GM23338 (cell line): ENCODE data around the gene PTPN22. TPM values are rescaled to one million over a fixed set of nuclear protein-coding genes. Genes with fewer than 3 reads are reported as not detected.

Source experiments
- ATAC-seq: fragments of 200-7000 bp; cut with Tn5 transposase; 3 replicates; pipeline ENCODE4 v1.9.1; 2020
- DNase-seq: peaks from one replicate; pipeline ENCODE4 v3.0.0-alpha.2; 2015; ENCODE audit warnings: low spot score
- H2AFZ ChIP-seq: fragments of 200-600 bp; sonication (generic); 2 replicates; pipeline ENCODE4 v1.8.0; 2016; ENCODE audit warnings: antibody characterized with exemption, mild to moderate bottlenecking, moderate library complexity
- H3F3A ChIP-seq: fragments of 200-600 bp; sonication (generic); replicated peaks from 2 replicates; pipeline ENCODE4 v1.8.0; 2017; ENCODE audit warnings: antibody characterized with exemption, mixed run types, low read depth
- H3K27ac ChIP-seq: fragments of 200-600 bp; sonication (generic); 2 replicates; pipeline ENCODE4 v1.6.1; 2016; ENCODE audit warnings: low read depth
- H3K27me3 ChIP-seq: fragments of 200-600 bp; sonication (generic); 2 replicates; pipeline ENCODE4 v1.8.0; 2016; ENCODE audit warnings: mild to moderate bottlenecking, mixed run types, moderate library complexity; ENCODE audit not compliant: insufficient read depth
- H3K36me3 ChIP-seq: fragments of 200-600 bp; sonication (generic); 2 replicates; pipeline ENCODE4 v1.8.0; 2016; ENCODE audit warnings: mild to moderate bottlenecking; ENCODE audit not compliant: insufficient read depth
- H3K4me1 ChIP-seq: fragments of 200-600 bp; sonication (generic); 2 replicates; pipeline ENCODE4 v1.8.0; 2016; ENCODE audit warnings: mild to moderate bottlenecking, moderate library complexity; ENCODE audit not compliant: insufficient read depth
- H3K4me2 ChIP-seq: fragments of 200-600 bp; sonication (generic); 2 replicates; pipeline ENCODE4 v1.7.1; 2017; ENCODE audit warnings: mixed run types
- H3K4me3 ChIP-seq: fragments of 200-600 bp; sonication (generic); 2 replicates; pipeline ENCODE4 v1.6.1; 2016; ENCODE audit warnings: mixed run types
- H3K79me2 ChIP-seq: fragments of 200-600 bp; sonication (generic); replicated peaks from 2 replicates; pipeline ENCODE4 v1.8.0; 2017; ENCODE audit warnings: mild to moderate bottlenecking; ENCODE audit not compliant: insufficient read depth
- H3K9me2 ChIP-seq: fragments of 200-600 bp; sonication (generic); 2 replicates; pipeline ENCODE4 v1.8.0; 2017; ENCODE audit not compliant: insufficient read depth
- H4K20me1 ChIP-seq: fragments of 200-600 bp; sonication (generic); replicated peaks from 2 replicates; pipeline ENCODE4 v1.8.0; 2017; ENCODE audit warnings: mild to moderate bottlenecking; ENCODE audit not compliant: insufficient read depth
- H3K27ac Mint-ChIP-seq: 2 replicates; pipeline ENCODE4 v1.8.0; 2020; ENCODE audit warnings: inconsistent platforms, mild to moderate bottlenecking, moderate library complexity, mixed read lengths
- H3K27me3 Mint-ChIP-seq: 3 replicates; pipeline ENCODE4 v1.8.0; 2022; ENCODE audit warnings: low read depth, mild to moderate bottlenecking, moderate library complexity, mixed read lengths, inconsistent platforms; ENCODE audit not compliant: insufficient read depth, poor library complexity
- H3K36me3 Mint-ChIP-seq: 3 replicates; pipeline ENCODE4 v1.8.0; 2021; ENCODE audit warnings: low read depth, mild to moderate bottlenecking, inconsistent platforms, moderate library complexity, mixed read lengths
- H3K4me1 Mint-ChIP-seq: 3 replicates; pipeline ENCODE4 v1.8.0; 2020; ENCODE audit warnings: mild to moderate bottlenecking, inconsistent platforms, mixed read lengths
- H3K4me3 Mint-ChIP-seq: 3 replicates; pipeline ENCODE4 v1.8.0; 2021; ENCODE audit warnings: moderate library complexity, mild to moderate bottlenecking, inconsistent platforms, mixed read lengths
- H3K9me3 Mint-ChIP-seq: 3 replicates; pipeline ENCODE4 v1.8.0; 2020; ENCODE audit warnings: moderate library complexity, mild to moderate bottlenecking, inconsistent platforms, mixed read lengths
- CREB1 ChIP-seq: fragments of 250-450 bp; sonication (Bioruptor Pico); IDR thresholded peaks from 2 replicates; pipeline ENCODE4 v1.5.0; 2020; ENCODE audit warnings: low read depth, mild to moderate bottlenecking, moderate library complexity
- CTCF ChIP-seq, 2 experiments: fragments of 200-600 bp in 1 of 2; sonication (generic) in 1 of 2; conservative IDR thresholded peaks; 2 replicates each; pipeline versions ENCODE4 v1.5.1 to v1.6.1; 2016 to 2017; ENCODE audit warnings: antibody characterized with exemption in 2 of 2, low read depth in 2 of 2, mild to moderate bottlenecking in 2 of 2, moderate library complexity in 1 of 2
- ETS1 ChIP-seq: IDR thresholded peaks from 2 replicates; pipeline ENCODE4 v1.6.1; 2016; ENCODE audit warnings: antibody characterized with exemption
- EZH2 ChIP-seq: fragments of 200-600 bp; sonication (generic); IDR thresholded peaks from one replicate; pipeline ENCODE4 v1.8.0; 2017; ENCODE audit warnings: antibody characterized with exemption, mild to moderate bottlenecking, low read depth; ENCODE audit not compliant: unreplicated experiment
- EZH2phosphoT487 ChIP-seq: fragments of 200-600 bp; sonication (generic); IDR thresholded peaks from one replicate; pipeline ENCODE4 v1.8.1; 2018; ENCODE audit warnings: antibody characterized with exemption; ENCODE audit not compliant: unreplicated experiment
- JUNB ChIP-seq: IDR thresholded peaks from one replicate; pipeline ENCODE4 v1.6.1; 2016; ENCODE audit warnings: antibody characterized with exemption; ENCODE audit not compliant: unreplicated experiment
- NANOG ChIP-seq: IDR thresholded peaks from 2 replicates; pipeline ENCODE4 v1.6.1; 2016; ENCODE audit warnings: antibody characterized with exemption, borderline replicate concordance
- POLR2AphosphoS5 ChIP-seq: IDR thresholded peaks from 2 replicates; pipeline ENCODE4 v1.6.1; 2016; ENCODE audit warnings: antibody characterized with exemption, low read depth
- REST ChIP-seq: IDR thresholded peaks from one replicate; pipeline ENCODE4 v1.6.1; 2018; ENCODE audit warnings: antibody characterized with exemption; ENCODE audit not compliant: unreplicated experiment
- STAT1 ChIP-seq: IDR thresholded peaks from one replicate; pipeline ENCODE4 v1.6.1; 2016; ENCODE audit warnings: antibody characterized with exemption; ENCODE audit not compliant: unreplicated experiment
- ZNF114 ChIP-seq: fragments of 250-450 bp; sonication (Bioruptor Pico); IDR thresholded peaks from 2 replicates; pipeline ENCODE4 v1.5.0; 2020; ENCODE audit warnings: mild to moderate bottlenecking, moderate library complexity
- ZNF331 ChIP-seq: fragments of 250-450 bp; sonication (Bioruptor Pico); IDR thresholded peaks from 2 replicates; pipeline ENCODE4 v1.5.0; 2020; ENCODE audit warnings: low read depth, mild to moderate bottlenecking, moderate library complexity
- ZNF462 ChIP-seq: fragments of 250-450 bp; sonication (Bioruptor Pico); IDR thresholded peaks from 2 replicates; pipeline ENCODE4 v1.5.0; 2020; ENCODE audit warnings: mild to moderate bottlenecking, moderate library complexity
- polyA plus RNA-seq: library from polyadenylated mRNA; unstranded; fragments of >200 nt; fragmentation: Nextera tagmentation; extraction: Ambion mirVana; gene quantifications from 2 replicates; pipeline ENCODE4 v1.2.1, GENCODE V29; 2016
- total RNA-seq: library from RNA; depleted of rRNA; stranded (reverse); fragments of >200 nt; shearing (Covaris generic); gene quantifications from 2 replicates; pipeline ENCODE4 v1.2.3, GENCODE V29; 2014

The PTPN22 gene
- total and polyA plus RNA-seq, 2 experiments from 2014 or later: 0.08 TPM; not detected in 1

GRCh38 chr1:113856401-113856790, 15.1 kb downstream of the PTPN22 start:
- Mint-ChIP-seq H3K4me1 (no peaks in the 10 kb centered on the region), H3K4me3 (no peak overlapping the region), H3K36me3 (no peaks in the 10 kb centered on the region), H3K27me3 (no peaks in the 10 kb centered on the region), H3K9me3 (no peaks in the 10 kb centered on the region), H3K27ac (no peak overlapping the region)
- no peak for TF ChIP-seq ZNF462 (CRISPR knock-in tag)
- no peak for TF ChIP-seq STAT1
- TF ChIP-seq CTCF (conservative IDR thresholded peaks at IDR 0.05; ENCODE audit: low read depth in 2 of 2): no peak
- no peak for TF ChIP-seq EZH2
- no peak for TF ChIP-seq EZH2phosphoT487
- no peak for TF ChIP-seq NANOG
- TF ChIP-seq REST: no peak
- TF ChIP-seq JUNB: no peak
- TF ChIP-seq ZNF331: no peak
- TF ChIP-seq POLR2AphosphoS5: no peak
- TF ChIP-seq ZNF114: no peak
- TF ChIP-seq ETS1: no peak
- no peak for TF ChIP-seq CREB1 (CRISPR knock-in tag)
- Histone ChIP-seq H3K79me2 (no peaks in the 10 kb centered on the region), H3K4me1 (no peaks in the 10 kb centered on the region), H3K9me2 (no peaks in the 10 kb centered on the region), H3K27me3 (no peaks in the 10 kb centered on the region), H3F3A (no peaks in the 10 kb centered on the region), H2AFZ (no peak overlapping the region), H3K27ac (no peak overlapping the region), H3K4me2 (no peak overlapping the region), H4K20me1 (no peaks in the 10 kb centered on the region), H3K4me3 (no peak overlapping the region), H3K36me3 (no peaks in the 10 kb centered on the region)
- no peak for DNase-seq
- ATAC-seq: no peak
